Dermis microvascular lymphatic vessel endothelial cell (primary cell): ENCODE measurements around the gene OR51B4. TPM values are rescaled to one million over a fixed set of nuclear protein-coding genes. Genes with fewer than 3 reads are reported as not detected.
"Not testable (repeated sequence)": the region's sequence is repeated elsewhere in the genome, so short reads cannot be mapped to it uniquely, and the experiment has no call there.

Source experiments
- DNase-seq, 2 donors: peaks; one replicate each; pipeline versions ENCODE4 v3.0.0 to v3.0.0-alpha.2; 2010; ENCODE audit warnings: low read depth in 2 of 2
- total RNA-seq: library from RNA; depleted of rRNA; stranded (reverse); fragments of >200 nt; gene quantifications from 2 replicates; pipeline ENCODE4 v1.2.1, GENCODE V29; 2014

The OR51B4 gene
- total RNA-seq, 1 donor from 2014 or later = not detected

GRCh38 chr11:5294342-5294995 lies 7.3 kb downstream of the OR51B4 start:
- not testable (repeated sequence) for DNase-seq

DNA sequence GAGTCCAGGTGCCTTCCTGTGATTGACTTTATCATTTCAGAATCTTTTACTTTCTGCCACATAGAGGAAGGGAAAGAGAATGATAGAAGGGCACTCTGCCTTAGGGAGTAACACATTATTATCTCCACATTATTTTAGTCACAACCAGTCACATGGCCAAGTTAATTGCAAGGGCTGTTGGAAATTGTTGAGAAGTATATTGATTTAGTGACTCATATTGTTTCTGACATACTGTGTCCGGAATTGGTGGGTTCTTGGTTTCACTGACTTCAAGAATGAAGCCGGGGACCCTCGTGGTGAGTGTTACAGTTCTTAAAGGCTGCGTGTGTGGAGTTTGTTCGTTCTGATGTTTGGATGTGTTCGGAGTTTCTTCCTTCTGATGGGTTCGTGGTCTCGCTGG lies 8.7 kb downstream of the OR51B4 start:
- DNase-seq = no peak

DNA sequence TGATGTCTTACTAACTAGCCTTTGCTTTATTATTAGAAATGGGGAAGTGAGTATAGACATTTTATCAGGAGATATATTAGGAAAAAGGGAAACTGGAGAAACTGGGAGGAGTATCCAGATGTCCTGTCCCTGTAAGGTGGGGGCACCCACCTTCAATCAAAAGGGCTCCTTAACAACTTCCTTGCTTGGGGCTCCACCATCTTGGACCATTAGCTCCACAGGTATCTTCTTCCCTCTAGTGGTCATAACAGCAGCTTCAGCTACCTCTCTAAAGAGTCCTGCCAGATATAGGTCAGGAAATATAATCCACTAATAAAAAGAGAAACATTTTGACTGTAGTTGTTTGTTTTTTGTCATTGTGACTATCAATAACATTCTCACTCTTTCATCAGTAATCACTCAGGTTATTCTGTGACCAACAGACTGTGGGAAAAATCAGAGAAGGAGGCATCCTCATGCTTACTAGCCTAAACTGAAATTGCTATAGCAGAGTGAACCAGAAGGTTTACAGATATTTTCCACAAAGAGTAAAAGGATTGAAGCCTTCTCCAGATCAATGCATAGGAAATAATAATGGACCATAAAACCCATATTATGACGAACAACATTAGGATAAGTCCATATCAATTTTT lies 10.4 kb downstream of the OR51B4 start:
- DNase-seq = peak in 1 of 2 donors; percentile 40

- no peak for DNase-seq
Measured at GRCh38 chr11:5290106-5290505, 11.6 kb downstream of the OR51B4 start.

- DNase-seq = no peak
Measured at GRCh38 chr11:5289696-5290095, 12.1 kb downstream of the OR51B4 start.

DNA sequence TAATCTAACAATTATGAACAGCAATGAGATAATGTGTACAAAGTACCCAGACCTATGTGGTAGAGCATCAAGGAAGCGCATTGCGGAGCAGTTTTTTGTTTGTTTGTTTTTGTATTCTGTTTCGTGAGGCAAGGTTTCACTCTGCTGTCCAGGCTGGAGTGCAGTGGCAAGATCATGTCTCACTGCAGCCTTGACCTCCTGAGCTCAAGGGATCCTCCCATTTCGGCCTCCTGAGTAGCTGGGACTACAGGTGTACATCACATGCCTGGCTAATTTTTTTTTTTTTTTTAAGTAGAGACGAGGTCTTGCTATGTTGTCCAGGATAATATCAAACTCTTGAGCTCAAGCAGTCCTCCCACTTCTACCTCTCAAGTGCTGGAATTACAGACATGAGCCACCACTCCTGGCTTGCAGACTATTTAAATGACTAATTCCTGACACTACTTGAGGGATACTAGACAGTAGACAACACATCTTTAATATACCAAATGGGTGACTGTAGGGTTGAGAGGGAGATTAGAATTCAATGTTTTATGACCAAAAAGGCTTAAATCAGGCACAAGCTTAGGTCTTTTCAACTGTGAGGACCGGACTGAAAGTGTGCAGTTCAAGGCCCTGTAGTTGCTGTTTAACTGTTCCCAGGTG lies 12.7 kb downstream of the OR51B4 start:
- no peak for DNase-seq

GRCh38 chr11:5288108-5288905 lies 13.4 kb downstream of the OR51B4 start:
- DNase-seq = no peak

DNA sequence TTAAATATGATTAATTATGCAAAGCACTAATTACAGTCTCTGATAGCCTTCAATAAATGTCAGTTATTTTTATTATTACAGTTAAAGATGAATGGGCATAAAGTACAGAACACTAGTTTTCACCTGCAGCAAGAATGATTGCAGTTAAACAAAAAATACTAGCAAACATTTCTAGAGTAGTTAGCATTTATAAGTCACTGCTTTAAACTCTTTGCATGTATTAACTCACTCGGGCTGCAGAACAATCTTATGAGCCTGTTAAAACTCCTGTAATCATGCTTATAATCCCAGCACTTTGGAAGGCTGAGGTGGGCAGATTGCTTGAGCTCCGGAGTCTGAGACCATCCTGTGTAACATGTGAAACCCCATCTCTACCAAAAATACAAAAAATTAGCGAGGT lies 14.8 kb downstream of the OR51B4 start:
- no peak for DNase-seq

GRCh38 chr11:5286351-5286750 lies 15.4 kb downstream of the OR51B4 start:
- DNase-seq = no peak

DNA sequence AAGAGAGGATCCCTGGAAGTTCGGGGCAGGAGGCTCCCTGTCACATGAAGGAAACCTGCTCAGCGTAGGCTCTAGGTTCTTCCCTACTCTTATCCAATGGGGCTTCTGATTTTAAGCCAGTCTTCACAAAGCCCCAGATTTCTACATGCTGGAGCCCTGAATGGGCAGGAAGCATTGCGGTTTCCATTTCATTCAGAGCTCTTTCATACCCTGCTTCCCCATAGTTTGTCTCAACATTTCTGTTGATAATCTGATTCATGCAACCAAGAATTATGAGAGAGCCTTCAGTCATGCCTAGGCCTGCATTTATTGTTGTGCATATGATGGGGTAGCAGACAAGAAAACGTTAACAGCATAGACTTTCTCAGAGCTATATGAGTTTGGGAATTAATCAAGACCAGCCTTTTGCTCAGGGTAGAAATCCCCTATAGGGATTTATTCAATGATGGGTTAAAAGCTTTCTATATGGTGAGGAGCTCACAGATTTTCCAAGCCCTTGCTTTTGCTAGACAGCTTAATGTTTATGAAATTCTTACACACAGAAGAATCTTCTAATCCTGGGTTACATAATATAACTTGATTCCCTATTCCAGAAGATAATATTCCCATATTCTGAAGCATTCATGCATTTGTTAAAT lies 15.9 kb downstream of the OR51B4 start:
- DNase-seq = no peak

DNA sequence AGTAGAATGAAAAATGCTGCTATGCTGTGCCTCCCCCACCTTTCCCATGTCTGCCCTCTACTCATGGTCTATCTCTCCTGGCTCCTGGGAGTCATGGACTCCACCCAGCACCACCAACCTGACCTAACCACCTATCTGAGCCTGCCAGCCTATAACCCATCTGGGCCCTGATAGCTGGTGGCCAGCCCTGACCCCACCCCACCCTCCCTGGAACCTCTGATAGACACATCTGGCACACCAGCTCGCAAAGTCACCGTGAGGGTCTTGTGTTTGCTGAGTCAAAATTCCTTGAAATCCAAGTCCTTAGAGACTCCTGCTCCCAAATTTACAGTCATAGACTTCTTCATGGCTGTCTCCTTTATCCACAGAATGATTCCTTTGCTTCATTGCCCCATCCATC lies 17.1 kb downstream of the OR51B4 start:
- DNase-seq = no peak

GRCh38 chr11:5283882-5284281 lies 17.9 kb downstream of the OR51B4 start:
- DNase-seq = no peak

DNA sequence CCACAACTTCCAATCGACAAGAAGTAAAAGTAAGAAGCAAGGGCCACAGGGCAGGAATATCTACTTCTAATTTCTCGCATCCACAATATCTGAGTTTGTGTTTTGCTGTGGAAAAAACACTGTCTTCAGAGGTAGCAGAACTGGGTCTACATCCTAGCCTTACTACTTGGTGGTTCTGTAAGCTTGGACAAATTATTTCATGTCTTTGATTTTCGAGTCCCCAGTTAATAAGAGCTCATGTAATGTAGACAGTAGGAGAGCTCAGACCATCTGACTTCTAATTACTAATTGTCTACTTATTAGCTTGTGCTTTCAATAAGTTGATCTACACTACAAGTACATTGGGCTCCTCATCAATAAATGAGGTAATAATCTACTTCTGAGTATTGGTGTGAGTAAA lies 18.7 kb downstream of the OR51B4 start:
- DNase-seq = no peak

- DNase-seq = no peak
Measured at GRCh38 chr11:5282628-5283027, 19.1 kb downstream of the OR51B4 start.

GRCh38 chr11:5281596-5281995 lies 20.1 kb downstream of the OR51B4 start:
- no peak for DNase-seq

GRCh38 chr11:5280582-5281102 lies 21.1 kb downstream of the OR51B4 start:
- DNase-seq = peak; percentile 26 to 93

- no peak for DNase-seq
Measured at GRCh38 chr11:5279471-5280090, 22.2 kb downstream of the OR51B4 start.

DNA sequence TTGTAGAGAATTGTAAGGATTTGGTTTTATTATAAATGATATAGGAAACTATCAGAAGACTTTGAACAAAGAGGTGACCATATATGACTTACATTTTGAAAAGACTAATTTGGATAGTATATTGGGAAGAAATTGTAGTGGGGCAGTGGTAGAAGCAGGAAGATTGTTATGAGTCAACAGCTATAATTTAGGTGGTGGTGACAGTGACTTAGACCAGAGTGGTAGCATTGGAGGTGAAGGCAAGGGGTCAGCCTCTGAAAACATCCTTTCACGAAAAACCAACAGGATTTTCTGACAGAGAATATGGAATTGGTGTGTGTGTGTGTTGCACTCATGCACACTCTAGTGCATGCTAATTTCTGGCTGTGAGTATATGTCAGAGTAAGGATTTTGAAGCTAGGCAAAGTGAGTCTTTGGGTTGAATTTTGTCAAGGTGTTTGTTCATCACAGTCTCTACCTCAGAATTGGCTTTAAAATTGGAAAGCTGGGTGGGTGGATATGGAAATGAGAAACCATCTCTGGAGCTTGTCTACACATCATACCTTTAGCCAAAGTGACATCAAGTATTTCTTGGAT lies 23.9 kb downstream of the OR51B4 start:
- no peak for DNase-seq

DNA sequence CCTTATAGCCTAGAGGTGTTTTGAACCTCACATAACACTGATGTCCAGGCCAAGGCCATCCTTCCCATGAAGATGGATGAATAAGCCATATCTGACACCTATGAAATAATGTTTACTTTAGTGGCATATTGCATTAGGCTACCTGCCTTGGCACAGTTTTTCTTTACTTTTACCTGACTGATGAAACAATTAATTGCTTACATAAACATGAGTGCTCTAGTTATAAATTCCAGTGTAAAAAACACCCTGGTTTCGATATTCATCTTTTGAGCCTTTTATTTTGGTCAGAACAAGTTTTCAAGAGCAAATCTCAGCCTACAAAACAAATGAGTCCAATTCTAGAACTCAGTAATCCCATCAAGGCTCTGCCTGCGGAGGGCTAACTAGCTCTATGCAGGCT lies 25.0 kb downstream of the OR51B4 start:
- DNase-seq = no peak

DNA sequence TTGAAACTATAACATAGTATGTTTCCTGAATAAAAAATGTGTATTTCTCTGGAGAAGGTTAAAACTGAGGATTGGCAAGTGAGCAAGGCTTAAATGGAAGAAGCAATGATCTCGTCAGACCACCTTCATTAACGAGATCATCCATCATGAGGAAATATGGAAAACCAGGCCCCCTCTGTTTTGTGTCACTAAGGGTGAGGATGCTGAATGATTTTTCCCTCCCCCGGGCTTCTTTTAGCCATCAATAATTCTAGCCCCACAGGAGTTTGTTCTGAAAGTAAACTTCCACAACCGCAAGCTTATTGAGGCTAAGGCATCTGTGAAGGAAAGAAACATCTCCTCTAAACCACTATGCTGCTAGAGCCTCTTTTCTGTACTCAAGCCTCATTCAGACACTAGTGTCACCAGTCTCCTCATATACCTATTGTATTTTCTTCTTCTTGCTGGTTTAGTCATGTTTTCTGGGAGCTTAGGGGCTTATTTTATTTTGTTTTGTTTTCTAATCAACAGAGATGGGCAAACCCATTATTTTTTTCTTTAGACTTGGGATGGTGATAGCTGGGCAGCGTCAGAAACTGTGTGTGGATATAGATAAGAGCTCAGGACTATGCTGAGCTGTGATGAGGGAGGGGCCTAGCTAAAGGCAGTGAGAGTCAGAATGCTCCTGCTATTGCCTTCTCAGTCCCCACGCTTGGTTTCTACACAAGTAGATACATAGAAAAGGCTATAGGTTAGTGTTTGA lies 26.2 kb downstream of the OR51B4 start:
- DNase-seq = no peak
